ENCODE results near the gene RFX3.
A peak's percentile ranks its signal among the peaks of the same experiment; 100 is the strongest.
"Not testable (repeated sequence)": the region's sequence is repeated elsewhere in the genome, so short reads cannot be mapped to it uniquely, and the experiment has no call there.

The RFX3 gene

DNA sequence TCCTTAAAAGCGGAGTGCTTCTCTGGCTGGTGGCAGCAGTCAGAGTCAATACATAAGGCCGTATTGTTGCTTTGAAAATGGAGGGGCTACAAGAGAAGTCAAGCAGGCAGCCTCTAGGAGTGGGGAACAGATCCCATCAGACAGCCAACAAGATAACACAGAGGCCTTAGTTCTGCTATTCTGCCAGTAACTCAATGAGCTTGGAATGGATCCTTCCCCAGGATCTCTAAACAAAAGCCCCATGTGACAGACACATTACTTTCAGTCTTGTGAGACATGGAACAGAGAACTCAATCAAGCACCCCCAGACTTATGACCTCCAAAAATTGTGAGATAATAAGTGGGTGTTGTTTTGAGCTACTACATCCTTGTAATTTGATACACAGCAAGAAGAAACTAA is 158.6 kb downstream of the RFX3 start:
- no peak for FAIRE-seq

DNA sequence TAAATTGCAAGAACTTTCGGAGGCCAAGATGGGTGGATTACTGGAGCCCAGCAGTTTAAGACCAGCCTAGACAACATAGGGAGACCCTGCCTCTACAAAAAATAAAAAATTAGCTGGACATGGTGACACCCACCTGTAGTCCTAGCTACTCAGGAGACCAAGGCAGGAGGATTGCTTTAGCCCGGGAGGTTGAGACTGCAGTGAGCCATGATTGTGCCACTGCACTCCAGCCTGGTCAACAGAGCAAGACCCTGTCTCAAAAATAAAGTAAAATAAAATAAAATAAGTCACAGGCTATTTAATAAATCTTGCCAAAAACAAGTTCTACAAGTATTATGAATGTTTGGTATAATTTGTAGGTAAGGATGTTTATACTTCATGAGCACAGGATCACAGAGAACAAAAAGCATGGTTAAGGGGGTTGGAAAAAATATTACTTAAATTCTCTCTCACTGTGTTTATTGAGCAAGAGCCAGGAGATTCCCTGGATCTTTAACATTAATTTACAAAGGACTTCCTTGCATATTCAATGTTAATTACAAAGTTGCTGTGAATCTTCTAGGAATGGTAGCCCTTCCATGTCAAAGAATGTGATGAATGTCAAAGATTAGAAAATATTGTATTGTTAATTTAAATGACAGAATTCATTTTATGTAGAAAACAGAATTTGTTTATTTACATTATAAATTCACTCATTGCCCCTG is 164.0 kb downstream of the RFX3 start:
- no peak for DNase-seq (ENCODE audit: extremely low spot score, insufficient read length, low read depth)
- FAIRE-seq: no peak

More for the DNA sequence above, 158.6 kb downstream of the RFX3 start:
- no peak for DNase-seq (ENCODE audit: extremely low spot score, insufficient read length, low read depth)

DNA sequence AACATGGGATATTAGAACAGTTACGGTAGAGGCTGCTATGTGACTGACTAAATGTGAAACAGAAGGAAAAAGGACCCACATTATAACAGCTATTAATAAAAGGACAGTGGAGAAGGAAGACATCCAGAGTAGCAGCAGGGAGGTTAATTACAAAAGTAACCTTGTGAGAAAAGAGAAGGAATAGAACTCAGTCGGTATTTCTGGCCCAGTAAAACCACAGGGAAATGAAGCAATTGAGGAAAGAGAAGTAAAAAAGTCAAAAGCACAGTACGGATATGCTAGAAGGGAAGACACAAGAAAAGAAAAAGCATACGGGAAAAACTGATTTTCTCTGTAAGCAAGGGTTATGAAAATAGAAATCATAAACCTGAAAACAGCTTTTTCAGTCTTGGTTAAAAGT is 164.7 kb downstream of the RFX3 start:
- no peak for DNase-seq (ENCODE audit: extremely low spot score, insufficient read length, low read depth)

DNA sequence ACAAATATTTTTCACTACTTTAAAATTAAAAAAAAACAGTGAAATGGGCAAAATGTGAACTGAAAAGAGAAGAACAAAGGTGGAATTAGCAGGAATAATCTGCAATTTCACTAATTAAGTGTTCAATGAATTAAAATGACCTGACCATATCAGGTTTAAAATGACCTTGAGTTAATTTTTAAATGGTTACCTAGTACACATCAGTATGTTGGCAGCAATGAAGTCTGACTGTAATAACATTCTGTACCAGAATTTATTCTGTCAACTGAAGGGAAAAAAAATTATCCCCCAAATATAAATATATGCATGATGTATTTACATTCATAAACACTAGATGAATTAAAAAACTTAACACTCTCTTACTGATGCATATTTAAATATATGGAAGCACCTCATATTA is 165.6 kb downstream of the RFX3 start:
- DNase-seq (ENCODE audit: extremely low spot score, insufficient read length, low read depth) (no peak), FAIRE-seq (no peak)

More for the DNA sequence above, 164.7 kb downstream of the RFX3 start:
- no peak for FAIRE-seq

DNA sequence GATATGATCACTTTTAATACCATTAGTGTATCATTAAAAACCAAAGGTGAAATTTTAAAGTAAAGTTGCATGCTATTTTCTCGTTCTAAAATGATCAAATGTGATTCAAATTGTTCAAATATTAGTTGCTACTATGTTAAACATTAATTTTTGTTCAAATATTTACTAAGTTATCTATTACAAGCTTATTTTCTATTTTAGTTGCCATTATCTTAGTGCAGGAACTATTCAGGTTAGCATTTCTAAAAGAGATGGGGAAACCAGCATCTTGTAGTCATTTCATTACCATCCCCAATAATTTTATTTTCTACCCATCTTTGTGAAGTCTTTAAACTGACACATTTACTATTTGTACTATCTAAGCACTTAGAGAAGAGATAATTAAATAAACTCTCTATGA is 166.0 kb downstream of the RFX3 start:
- FAIRE-seq: no peak
- DNase-seq (ENCODE audit: extremely low spot score, insufficient read length, low read depth): no peak

DNA sequence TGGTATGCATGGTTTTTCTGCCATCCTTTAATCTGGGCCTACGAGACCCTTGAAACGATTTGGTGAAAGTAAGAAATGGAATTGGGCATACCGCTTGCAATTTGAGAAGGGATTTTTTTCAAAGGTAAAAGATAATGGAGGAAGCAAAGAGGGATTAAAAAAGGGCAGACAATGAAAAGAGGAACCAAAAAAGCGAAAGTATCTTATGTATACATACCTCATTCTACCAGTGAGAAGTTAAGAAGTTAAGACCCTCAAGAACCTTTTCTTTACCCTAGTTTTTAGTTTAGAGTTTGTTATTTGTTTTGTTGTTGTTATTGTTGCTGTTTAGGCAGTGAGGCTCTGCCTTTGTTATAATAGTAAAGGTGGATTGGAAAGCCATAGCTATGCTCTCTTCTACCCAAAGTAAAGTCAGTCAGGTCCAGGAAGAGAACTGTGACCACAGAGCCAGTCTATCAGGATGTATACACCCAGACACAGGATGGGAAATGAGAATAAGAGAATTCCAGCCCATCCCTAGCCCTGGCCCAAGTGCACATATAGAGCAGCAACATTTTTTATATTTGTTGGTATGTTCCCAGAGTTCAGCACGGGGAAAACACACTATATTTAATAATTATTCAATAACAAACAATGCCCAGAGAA is 166.6 kb downstream of the RFX3 start:
- DNase-seq (ENCODE audit: extremely low spot score, insufficient read length, low read depth): no peak
- peak; percentile 54 for FAIRE-seq

DNA sequence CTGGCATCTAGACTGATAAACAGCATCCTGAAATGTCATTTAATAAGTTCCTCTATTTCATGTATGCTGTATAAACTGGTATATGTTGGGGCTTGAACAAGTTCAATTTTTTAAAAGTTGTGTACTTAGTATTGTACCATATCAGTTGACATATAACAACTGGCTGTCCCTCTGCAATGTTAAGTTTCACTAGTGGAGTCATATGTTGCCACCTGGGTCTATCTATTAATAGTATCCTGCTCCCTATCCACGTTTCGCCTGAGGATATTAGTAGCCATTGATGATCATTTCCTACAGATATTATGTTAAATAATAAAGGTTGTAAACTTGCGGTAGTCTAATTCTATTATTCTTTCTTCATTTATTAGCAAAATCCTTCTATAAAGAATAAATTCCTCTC is 177.6 kb downstream of the RFX3 start:
- FAIRE-seq (no peak), DNase-seq (ENCODE audit: extremely low spot score, insufficient read length, low read depth) (no peak)

DNA sequence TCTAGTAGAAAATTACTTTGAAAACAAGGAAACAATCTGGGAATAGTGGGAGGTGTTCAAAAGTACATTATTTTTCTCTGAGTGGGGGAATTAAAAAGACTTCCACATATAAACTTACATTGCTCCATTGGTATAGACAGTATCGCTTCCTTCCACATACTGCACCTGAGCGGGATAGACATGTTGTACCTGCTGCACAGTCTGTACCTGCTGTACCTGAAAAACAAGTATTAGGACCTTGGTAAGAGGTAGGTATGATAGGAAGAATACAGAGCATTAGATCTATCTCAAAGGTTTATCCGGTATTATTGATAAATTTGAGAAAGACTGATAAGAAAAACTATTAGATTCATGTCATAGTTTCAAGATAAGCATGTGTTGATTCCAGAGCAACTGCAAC is 179.3 kb downstream of the RFX3 start:
- no peak for DNase-seq (ENCODE audit: extremely low spot score, insufficient read length, low read depth)
- FAIRE-seq: no peak

DNA sequence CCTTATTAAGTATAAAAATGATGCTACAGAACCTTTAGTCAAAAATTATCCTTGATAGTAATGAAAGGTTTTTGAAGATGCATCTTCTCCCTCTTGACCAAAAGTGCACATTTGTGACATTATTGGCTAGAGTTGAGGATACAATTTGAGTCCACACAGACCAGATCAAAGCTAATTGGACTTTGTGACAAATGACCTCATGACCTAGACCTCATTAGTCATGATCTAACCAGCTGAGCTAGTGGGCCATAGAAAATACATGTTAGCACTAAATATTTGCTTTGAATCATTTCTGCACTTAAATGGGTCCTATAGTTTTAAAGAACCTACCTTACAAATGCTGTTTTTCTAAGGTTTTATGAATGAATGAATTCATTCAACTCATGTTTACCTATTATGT is 182.1 kb downstream of the RFX3 start:
- DNase-seq (ENCODE audit: extremely low spot score, insufficient read length, low read depth): no peak
- FAIRE-seq: no peak

DNA sequence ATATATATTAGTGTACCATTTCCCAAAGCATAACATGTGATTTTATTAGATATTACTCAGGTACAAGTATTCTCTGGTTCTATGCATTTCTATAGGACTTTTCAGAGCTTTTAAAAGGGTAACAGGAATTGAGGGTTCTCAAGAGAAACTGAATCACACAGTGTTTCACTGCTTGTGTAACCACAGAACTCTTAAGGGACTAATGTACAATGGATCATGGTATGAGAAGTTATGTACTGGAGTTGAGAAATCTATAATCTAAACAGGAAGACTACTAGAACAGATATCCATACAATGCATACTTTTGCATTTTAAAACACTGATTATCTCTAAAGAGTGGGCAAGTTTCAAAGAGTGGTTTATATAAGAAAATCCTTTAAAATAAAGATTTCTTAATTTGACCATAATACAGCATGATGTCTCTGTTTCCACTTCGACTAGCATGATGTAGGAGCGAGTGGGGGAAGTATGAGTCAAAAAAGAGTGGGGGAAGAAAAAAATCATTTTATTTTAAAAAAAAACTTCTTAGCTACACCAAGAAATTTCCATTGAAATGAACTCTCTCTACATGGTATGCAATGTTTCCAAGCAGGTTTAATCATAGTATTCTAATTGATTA is 183.5 kb downstream of the RFX3 start:
- FAIRE-seq (peak; percentile 54), DNase-seq (ENCODE audit: extremely low spot score, insufficient read length, low read depth) (no peak)

DNA sequence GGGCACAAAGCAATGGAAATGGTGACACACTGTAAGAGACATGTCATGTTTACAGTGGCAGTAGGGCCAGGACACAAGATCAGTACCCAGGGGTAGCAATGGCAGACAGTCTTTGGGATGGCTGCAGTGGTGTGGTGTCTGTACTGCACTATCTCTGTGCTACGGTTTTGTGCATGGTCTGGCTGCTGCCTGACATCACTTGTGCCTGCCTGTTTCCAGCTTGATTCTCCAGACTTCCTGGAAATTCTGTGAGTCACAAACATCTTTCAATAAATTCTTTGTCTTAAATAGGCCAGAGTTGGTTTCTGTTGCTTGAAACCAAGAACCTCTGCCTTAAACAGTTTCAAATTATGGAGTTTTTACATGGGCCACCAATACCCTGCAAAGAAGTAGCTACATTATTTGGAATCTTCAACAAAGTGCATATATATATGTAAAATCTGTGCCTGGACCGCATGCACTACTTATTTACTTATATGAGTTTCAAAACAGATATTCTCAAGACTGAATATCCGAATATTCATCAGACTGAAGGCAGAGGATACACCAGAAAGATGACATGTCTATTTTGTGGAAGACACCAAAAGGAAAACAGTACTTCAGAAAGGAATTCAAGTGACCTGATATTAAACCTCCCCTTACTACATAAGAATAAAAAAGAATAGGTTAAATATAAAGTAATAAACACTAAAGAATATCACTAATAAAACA is 188.1 kb downstream of the RFX3 start:
- no peak for FAIRE-seq
- DNase-seq (ENCODE audit: extremely low spot score, insufficient read length, low read depth): no peak

DNA sequence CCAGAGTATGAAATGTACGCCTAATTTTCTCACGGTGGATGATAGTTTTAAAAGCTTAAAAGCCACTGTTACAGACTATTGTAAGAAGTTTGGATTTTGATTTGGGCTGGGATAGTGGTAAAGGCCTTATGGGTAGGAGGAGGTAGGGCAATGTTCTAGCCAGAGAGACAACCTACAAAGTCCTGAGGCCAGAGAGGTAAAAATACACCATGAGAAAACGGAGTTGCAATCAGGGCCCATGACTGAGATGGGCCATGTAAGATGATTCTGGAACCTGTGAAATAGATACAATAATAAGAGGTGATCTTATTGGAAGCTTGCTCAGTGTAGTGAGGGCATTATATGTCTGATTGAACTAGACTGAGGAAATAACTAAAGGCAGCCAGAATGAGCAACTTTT is 188.8 kb downstream of the RFX3 start:
- DNase-seq (ENCODE audit: extremely low spot score, insufficient read length, low read depth): no peak
- no peak for FAIRE-seq

DNA sequence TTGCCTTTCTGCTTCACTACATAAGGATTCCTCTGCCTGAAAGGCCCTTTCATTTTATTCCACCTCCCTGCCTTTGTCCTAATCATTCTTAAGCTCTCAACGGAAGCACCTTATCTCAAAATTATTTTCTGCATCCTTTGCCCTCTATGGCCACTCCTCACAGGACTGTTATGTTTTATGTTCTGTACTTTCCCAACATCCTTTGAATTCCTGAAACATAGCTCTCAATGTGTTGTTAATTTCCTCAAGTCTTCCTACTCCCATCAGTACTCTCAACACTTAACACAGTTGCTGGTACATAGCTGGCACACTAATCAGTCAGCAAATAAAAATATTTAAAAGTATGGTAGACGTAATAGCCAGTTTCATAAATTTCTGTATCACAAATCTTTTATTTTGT is 193.0 kb downstream of the RFX3 start:
- DNase-seq (ENCODE audit: extremely low spot score, insufficient read length, low read depth): no peak
- FAIRE-seq: no peak

DNA sequence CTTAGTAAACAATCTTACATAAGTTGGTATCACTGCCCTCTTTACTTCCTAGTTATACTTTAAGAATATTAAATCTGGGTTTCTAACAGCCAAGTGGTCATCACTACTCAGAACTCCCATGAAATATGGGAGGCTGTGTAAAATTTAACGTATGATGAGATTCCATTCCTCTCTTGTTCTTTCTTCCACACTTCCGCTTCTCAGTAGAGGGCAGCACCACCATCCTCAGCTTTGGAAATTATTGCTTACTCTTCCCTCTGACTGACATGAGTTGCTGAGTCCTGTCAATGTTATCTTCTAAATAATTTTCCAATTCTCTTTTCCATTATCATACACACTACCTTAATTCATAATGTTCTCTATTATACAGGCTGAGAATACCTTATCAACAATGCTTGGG is 194.0 kb downstream of the RFX3 start:
- no peak for FAIRE-seq
- no peak for DNase-seq (ENCODE audit: extremely low spot score, insufficient read length, low read depth)

DNA sequence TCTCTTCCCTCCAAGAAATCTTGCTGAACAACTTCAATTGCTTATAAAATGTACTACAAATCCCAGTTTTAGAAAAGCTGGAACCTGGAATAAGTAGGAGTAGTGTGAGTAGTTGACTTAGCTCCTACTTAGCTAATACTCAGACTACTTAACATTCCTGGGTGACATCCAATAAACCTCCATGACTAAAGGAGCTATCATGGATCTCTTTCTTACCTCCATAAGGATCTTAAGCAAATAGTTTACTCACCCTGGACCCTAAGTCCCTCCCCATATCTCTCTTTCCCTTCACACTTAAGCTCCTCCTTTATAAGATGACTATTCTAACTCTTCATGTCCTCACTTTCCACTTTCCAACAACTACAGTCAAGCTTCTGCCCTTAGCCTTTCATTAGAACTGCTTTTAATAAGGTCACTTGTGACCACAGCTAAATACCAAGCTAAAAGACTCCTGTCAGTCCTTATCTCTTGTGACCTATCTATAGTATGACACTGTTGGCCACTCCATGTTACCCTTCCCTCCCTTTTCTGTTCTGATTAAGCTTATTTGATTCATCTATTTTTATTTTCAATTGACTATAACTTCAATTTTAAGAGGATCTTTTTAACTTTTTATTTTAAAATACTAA is 194.9 kb downstream of the RFX3 start:
- FAIRE-seq: no peak

DNA sequence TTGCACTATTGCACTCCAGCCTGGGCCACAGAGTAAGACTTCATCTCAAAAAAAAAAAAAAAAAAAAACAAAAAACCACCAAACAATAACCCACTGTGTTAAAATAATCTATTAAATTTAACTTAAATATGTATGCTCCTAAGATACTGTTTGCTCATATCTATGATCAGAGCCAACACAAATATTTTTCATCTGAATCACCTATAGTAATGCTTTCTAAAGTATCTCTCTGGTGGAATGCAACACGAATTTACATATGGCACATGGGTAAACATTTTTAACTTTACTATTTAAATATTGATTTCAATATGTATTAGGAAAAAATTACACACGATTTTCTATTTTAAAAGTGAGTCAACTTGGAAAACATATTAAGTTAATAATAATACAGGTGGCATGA is 196.4 kb downstream of the RFX3 start:
- FAIRE-seq (no peak), DNase-seq (ENCODE audit: extremely low spot score, insufficient read length, low read depth) (no peak)

More for the DNA sequence above, 194.9 kb downstream of the RFX3 start:
- DNase-seq (ENCODE audit: extremely low spot score, insufficient read length, low read depth): no peak

DNA sequence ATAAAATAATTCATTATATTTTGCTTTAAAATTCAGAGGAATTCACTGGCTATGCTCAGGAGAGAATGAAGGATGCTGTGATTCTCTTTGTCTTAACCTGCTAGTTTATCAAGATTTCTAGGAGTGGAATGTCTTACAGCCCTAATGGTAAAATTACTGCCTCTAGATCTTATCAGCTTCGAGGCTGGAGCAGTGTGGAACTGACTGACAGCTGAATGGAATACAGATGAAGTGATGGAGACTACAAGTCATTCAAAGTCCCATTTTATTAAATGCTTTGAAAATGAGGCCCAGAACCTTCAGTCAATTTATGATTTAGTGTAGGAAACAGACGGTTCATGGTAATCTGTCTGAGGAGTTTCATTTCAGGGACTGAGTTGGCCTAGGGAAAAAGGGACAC is 202.1 kb downstream of the RFX3 start:
- FAIRE-seq (no peak), DNase-seq (ENCODE audit: extremely low spot score, insufficient read length, low read depth) (no peak)

DNA sequence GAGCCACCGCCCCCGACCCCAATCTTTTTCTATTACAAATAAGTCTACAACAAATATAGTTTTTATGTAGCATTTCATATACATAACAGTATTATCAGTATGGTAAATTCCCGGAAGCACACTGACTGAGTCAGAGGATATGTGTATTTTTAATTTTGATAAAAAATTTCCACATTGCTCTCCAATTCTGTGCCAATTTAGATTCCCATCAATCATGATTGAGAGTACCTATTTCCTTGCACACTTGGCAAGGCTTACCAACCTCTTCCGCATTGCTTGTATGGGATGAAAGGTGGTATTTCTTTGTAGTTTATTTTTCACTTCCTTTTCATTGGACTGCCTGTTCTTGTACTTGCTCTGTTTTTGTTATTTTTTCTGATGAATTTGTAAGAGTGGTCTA is 204.6 kb downstream of the RFX3 start:
- FAIRE-seq (no peak), DNase-seq (ENCODE audit: extremely low spot score, insufficient read length, low read depth) (no peak)

DNA sequence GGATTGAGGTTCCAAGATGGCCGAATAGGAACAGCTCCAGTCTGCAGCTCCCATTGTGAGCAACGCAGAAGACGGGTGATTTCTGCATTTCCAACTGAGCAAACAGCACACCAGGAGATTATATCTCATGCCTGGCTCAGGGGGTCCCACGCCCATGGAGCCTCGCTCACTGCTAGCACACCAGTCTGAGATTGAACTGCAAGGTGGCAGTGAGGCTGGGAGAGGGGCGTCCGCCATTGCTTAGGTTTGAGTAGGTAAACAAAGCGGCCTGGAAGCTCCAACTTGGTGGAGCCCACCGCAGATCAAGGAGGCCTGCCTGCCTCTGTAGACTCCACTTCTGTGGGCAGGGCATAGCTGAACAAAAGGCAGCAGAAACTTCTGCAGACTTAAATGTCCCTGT is 213.2 kb downstream of the RFX3 start:
- not testable (repeated sequence) for FAIRE-seq; DNase-seq (ENCODE audit: extremely low spot score, insufficient read length, low read depth)

DNA sequence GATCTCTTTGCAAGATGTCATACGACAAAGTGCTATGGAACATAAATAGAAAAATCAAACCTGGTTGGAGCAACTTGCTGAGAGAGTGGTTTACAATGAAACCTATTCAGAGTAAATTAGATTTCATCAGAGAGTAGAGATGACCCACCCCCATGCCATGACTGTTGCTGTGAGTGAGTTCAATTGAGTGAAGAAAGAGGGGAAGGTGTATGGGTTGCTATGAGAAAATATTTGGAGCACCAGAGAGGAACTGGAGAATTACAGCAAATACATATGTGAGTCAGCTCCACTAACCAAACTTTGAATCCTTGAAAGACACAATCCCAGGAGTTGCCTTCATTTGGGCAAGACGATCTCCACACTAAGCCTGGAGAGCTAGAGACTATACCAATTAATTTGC is 217.2 kb downstream of the RFX3 start:
- FAIRE-seq: no peak
- DNase-seq (ENCODE audit: extremely low spot score, insufficient read length, low read depth): no peak
